GM18861 (cell line): Measurements from ENCODE around the gene COL28A1.
"Not testable (repeated sequence)": the region's sequence is repeated elsewhere in the genome, so short reads cannot be mapped to it uniquely, and the experiment has no call there.

ENCODE experiments used
- ATAC-seq: cut with Tn5 transposase; IDR thresholded peaks from one replicate; pipeline ENCODE4 v1.9.1; 2021; ENCODE audit not compliant: unreplicated experiment

Gene COL28A1

GRCh38 chr7:7519528-7519927, 16.1 kb downstream of the COL28A1 start:
- ATAC-seq = no peak

GRCh38 chr7:7519056-7519455, 16.6 kb downstream of the COL28A1 start:
- ATAC-seq = no peak

- no peak for ATAC-seq
Observed at GRCh38 chr7:7517754-7518153, 17.9 kb downstream of the COL28A1 start.

GRCh38 chr7:7516662-7517061, 19.0 kb downstream of the COL28A1 start:
- no peak for ATAC-seq

- ATAC-seq = no peak
Observed at GRCh38 chr7:7516156-7516555, 19.5 kb downstream of the COL28A1 start.

- no peak for ATAC-seq
Observed at GRCh38 chr7:7512861-7513597, 22.6 kb downstream of the COL28A1 start.

GRCh38 chr7:7510794-7511193, 24.9 kb downstream of the COL28A1 start:
- no peak for ATAC-seq

GRCh38 chr7:7505915-7506314, 29.8 kb downstream of the COL28A1 start:
- no peak for ATAC-seq

- ATAC-seq = no peak
Observed at GRCh38 chr7:7504910-7505704, 30.6 kb downstream of the COL28A1 start.

GRCh38 chr7:7499892-7500291, 35.8 kb downstream of the COL28A1 start:
- no peak for ATAC-seq

GRCh38 chr7:7498856-7499255, 36.8 kb downstream of the COL28A1 start:
- no peak for ATAC-seq

- ATAC-seq = no peak
Observed at GRCh38 chr7:7496311-7496710, 39.4 kb downstream of the COL28A1 start.

- ATAC-seq = no peak
Observed at GRCh38 chr7:7495171-7495570, 40.5 kb downstream of the COL28A1 start.

- ATAC-seq = no peak
Observed at GRCh38 chr7:7491044-7491443, 44.6 kb downstream of the COL28A1 start.

- ATAC-seq = no peak
Observed at GRCh38 chr7:7490003-7490402, 45.7 kb downstream of the COL28A1 start.

- no peak for ATAC-seq
Observed at GRCh38 chr7:7489546-7489945, 46.1 kb downstream of the COL28A1 start.

- no peak for ATAC-seq
Observed at GRCh38 chr7:7486362-7486761, 49.3 kb downstream of the COL28A1 start.

GRCh38 chr7:7484072-7484471, 51.6 kb downstream of the COL28A1 start:
- ATAC-seq = no peak

GRCh38 chr7:7481802-7482201, 53.9 kb downstream of the COL28A1 start:
- no peak for ATAC-seq

- no peak for ATAC-seq
Observed at GRCh38 chr7:7479275-7479805, 56.3 kb downstream of the COL28A1 start.

- no peak for ATAC-seq
Observed at GRCh38 chr7:7478569-7478968, 57.1 kb downstream of the COL28A1 start.

- ATAC-seq = not testable (repeated sequence)
Observed at GRCh38 chr7:7477641-7478040, 58.0 kb downstream of the COL28A1 start.
